T-helper 22 cell (primary cell): ENCODE data around the gene TOMT.

Source experiments
- DNase-seq: peaks from one replicate; pipeline ENCODE4 v3.0.0-alpha.2; 2020; ENCODE audit warnings: low read depth

TOMT gene

GRCh38 chr11:72088076-72088808 is 17.5 kb upstream of the TOMT start:
- DNase-seq = no peak

GRCh38 chr11:72091292-72091691 is 14.4 kb upstream of the TOMT start:
- peak; percentile 27 for DNase-seq

- no peak for DNase-seq
Observed at GRCh38 chr11:72098741-72099140, 7.0 kb upstream of the TOMT start.

- DNase-seq = no peak
Observed at GRCh38 chr11:72100009-72100408, 5.7 kb upstream of the TOMT start.

- DNase-seq = no peak
Observed at GRCh38 chr11:72100462-72100861, 5.3 kb upstream of the TOMT start.

GRCh38 chr11:72102162-72102561 is 3.6 kb upstream of the TOMT start:
- no peak for DNase-seq

- DNase-seq = no peak
Observed at GRCh38 chr11:72102631-72102945, 3.1 kb upstream of the TOMT start.

- DNase-seq = peak; percentile 94
Observed at GRCh38 chr11:72102946-72103753, 2.6 kb upstream of the TOMT start, which contains the start of gene LAMTOR1. Gene LAMTOR1, minus strand, starts transcription at chr11:72103297. Its CDS starts 73 bp downstream, at chr11:72103224.

- DNase-seq = no peak
Observed at GRCh38 chr11:72103754-72104167, 2.0 kb upstream of the TOMT start.

- no peak for DNase-seq
Observed at GRCh38 chr11:72111300-72112142, 5.8 kb downstream of the TOMT start.

- peak; percentile 97 for DNase-seq
Observed at GRCh38 chr11:72112143-72112977, 6.6 kb downstream of the TOMT start, which contains the start of gene ANAPC15. Gene ANAPC15, minus strand, starts transcription at chr11:72112695. Its CDS starts 1,419 bp downstream, at chr11:72111276.

- DNase-seq = no peak
Observed at GRCh38 chr11:72112978-72113808, 7.5 kb downstream of the TOMT start.

GRCh38 chr11:72114570-72114969 is 8.8 kb downstream of the TOMT start:
- no peak for DNase-seq

- DNase-seq = no peak
Observed at GRCh38 chr11:72116019-72116755, 10.5 kb downstream of the TOMT start.

GRCh38 chr11:72119198-72119597 is 13.5 kb downstream of the TOMT start:
- no peak for DNase-seq

GRCh38 chr11:72120930-72121329 is 15.2 kb downstream of the TOMT start:
- DNase-seq = no peak

GRCh38 chr11:72122607-72123006 is 16.9 kb downstream of the TOMT start:
- no peak for DNase-seq

- DNase-seq = no peak
Observed at GRCh38 chr11:72123117-72123653, 17.5 kb downstream of the TOMT start.

- DNase-seq = no peak
Observed at GRCh38 chr11:72124046-72124445, 18.3 kb downstream of the TOMT start.

- no peak for DNase-seq
Observed at GRCh38 chr11:72125956-72126355, 20.2 kb downstream of the TOMT start.
